Adipocyte (in vitro differentiated cells): ENCODE data around the gene CHM.
A peak's percentile ranks its signal among the peaks of the same experiment; 100 is the strongest.
"Not testable (repeated sequence)": the region's sequence is repeated elsewhere in the genome, so short reads cannot be mapped to it uniquely, and the experiment has no call there.

Experiments used
- DNase-seq: peaks from one replicate; pipeline ENCODE4 v3.0.0-alpha.2; 2015; ENCODE audit warnings: low read depth
- H3K27me3 ChIP-seq: replicated peaks from 2 replicates; pipeline ENCODE4 v1.7.0; 2013; ENCODE audit warnings: mild to moderate bottlenecking, low read length, moderate library complexity; ENCODE audit not compliant: control insufficient read depth, insufficient read depth
- H3K36me3 ChIP-seq: 2 replicates; pipeline ENCODE4 v1.7.0; 2013; ENCODE audit warnings: low read length, mild to moderate bottlenecking, moderate library complexity; ENCODE audit not compliant: control insufficient read depth, insufficient read depth, severe bottlenecking
- H3K4me1 ChIP-seq: 2 replicates; pipeline ENCODE4 v1.7.0; 2013; ENCODE audit warnings: mild to moderate bottlenecking, low read length, moderate library complexity; ENCODE audit not compliant: control insufficient read depth, insufficient read depth
- H3K4me3 ChIP-seq: 2 replicates; pipeline ENCODE4 v1.7.0; 2013; ENCODE audit warnings: mild to moderate bottlenecking, low read length, moderate library complexity
- H3K9ac ChIP-seq: 2 replicates; pipeline ENCODE4 v1.7.0; 2013; ENCODE audit warnings: mild to moderate bottlenecking, low read length, moderate library complexity
- H3K9me3 ChIP-seq: 2 replicates; pipeline ENCODE4 v1.7.0; 2013; ENCODE audit warnings: mild to moderate bottlenecking, low read length, moderate library complexity; ENCODE audit not compliant: control insufficient read depth

The CHM gene

GRCh38 chrX:85944751-85945150 lies 102.6 kb downstream of the CHM start:
- DNase-seq, H3K27me3 ChIP-seq, H3K9ac ChIP-seq, H3K4me1 ChIP-seq, H3K4me3 ChIP-seq: not testable (repeated sequence)
- Histone ChIP-seq H3K36me3 (peaks cover 22% of the 10 kb centered on the region), H3K9me3 (peaks cover 24% of the 10 kb centered on the region)

DNA sequence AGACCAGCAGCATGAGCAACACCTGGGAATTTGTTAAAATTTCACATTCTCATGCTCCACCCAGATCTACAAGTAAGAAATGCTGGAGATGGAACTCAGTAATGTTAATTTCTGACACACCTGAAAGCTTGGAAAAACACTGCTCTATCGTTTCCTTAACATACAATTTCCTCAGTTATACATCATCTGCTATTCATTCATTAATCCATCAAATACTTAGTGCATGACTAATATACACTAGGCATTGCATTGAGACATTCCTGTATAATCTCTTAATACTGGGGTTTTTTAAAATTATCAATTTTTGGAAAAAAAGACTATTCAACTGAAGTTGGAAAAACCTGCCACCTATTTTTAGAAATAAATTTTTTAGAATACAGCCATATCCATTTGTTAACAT lies 106.1 kb downstream of the CHM start:
- peaks cover 7% of the 10 kb centered on the region for H3K36me3 ChIP-seq
- no peaks in the 10 kb centered on the region for H3K27me3 ChIP-seq
- H3K9me3 ChIP-seq = peaks cover 18% of the 10 kb centered on the region
- no peaks in the 10 kb centered on the region for H3K4me1 ChIP-seq
- no peak overlapping the region for H3K4me3 ChIP-seq
- no peak for DNase-seq
- no peak overlapping the region for H3K9ac ChIP-seq

DNA sequence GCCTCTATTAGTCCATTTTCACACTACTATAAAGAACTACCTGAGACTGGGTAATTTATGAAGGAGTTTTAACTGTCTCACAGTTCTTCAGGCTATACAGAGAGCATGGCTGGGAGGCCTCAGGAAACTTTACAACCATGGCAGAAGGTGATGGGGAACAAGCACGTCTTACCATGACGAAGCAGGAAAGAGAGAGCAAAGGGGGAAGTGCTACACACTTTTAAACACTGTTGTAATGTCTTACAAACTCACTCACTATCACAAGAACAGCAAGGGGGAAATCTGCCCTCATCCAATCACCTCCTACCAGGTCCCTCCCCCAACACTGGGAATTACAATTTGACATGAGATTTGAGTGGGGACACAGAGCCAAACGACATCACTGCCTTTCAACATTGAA lies 107.4 kb downstream of the CHM start:
- not testable (repeated sequence) for H3K4me1 ChIP-seq, DNase-seq, H3K9me3 ChIP-seq, H3K36me3 ChIP-seq, H3K27me3 ChIP-seq, H3K9ac ChIP-seq, H3K4me3 ChIP-seq

GRCh38 chrX:85934399-85934798 lies 113.0 kb downstream of the CHM start:
- H3K9ac ChIP-seq, DNase-seq: not testable (repeated sequence)

GRCh38 chrX:85930099-85930498 lies 117.3 kb downstream of the CHM start:
- no peak overlapping the region for H3K4me3 ChIP-seq

More at GRCh38 chrX:85934399-85934798, 113.0 kb downstream of the CHM start:
- not testable (repeated sequence) for H3K36me3 ChIP-seq, H3K9me3 ChIP-seq, H3K4me1 ChIP-seq, H3K4me3 ChIP-seq, H3K27me3 ChIP-seq

DNA sequence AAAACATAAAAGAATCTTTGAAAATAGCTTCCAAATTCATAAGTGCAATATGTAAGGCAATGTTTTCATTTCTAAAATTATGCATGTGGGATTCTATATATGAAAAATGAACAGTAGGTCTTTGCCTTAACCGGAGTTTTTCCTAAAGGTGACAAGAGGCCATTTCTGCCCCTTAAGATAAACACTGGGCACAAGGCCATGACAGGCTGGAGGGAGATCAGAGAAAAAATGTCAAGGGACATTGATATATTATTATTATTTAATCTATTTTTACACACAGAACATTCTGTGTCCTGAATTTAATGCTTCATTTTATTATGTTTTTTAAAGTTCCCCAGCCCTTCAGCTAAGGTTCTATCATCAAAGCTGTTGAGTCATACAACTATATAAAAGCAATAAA lies 118.8 kb downstream of the CHM start:
- DNase-seq = no peak
- Histone ChIP-seq H3K9me3 (no peaks in the 10 kb centered on the region), H3K27me3 (no peaks in the 10 kb centered on the region), H3K4me3 (no peak overlapping the region), H3K9ac (no peak overlapping the region), H3K36me3 (no peaks in the 10 kb centered on the region), H3K4me1 (peaks cover 7% of the 10 kb centered on the region)

More at GRCh38 chrX:85930099-85930498, 117.3 kb downstream of the CHM start:
- no peak for DNase-seq
- Histone ChIP-seq H3K9me3 (no peaks in the 10 kb centered on the region), H3K4me1 (peaks cover 7% of the 10 kb centered on the region), H3K36me3 (no peaks in the 10 kb centered on the region), H3K27me3 (no peaks in the 10 kb centered on the region), H3K9ac (no peak overlapping the region)

DNA sequence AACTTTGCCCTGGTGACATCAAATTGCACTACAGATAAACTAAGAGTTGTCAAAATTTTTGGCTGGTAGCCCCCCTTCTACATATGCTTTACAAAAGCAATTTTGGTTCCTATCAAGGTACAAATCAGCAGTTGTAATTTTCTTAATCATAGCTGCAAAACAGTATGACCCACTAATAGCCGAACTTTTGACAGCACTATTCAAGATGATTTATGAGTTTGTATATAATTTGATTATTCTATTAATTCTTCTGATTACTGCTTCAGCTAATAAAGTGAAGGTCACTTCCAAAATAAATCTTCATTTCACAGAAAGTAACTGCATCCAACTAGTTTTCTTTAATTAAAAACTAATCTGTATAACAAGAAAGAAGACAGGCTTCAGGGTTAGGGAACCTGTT lies 119.6 kb downstream of the CHM start:
- peaks cover 8% of the 10 kb centered on the region for H3K4me1 ChIP-seq
- H3K9ac ChIP-seq = no peak overlapping the region
- no peaks in the 10 kb centered on the region for H3K36me3 ChIP-seq
- H3K4me3 ChIP-seq = no peak overlapping the region
- DNase-seq = no peak
- no peaks in the 10 kb centered on the region for H3K9me3 ChIP-seq
- H3K27me3 ChIP-seq = no peaks in the 10 kb centered on the region

GRCh38 chrX:85922821-85923220 lies 124.5 kb downstream of the CHM start:
- no peak overlapping the region for H3K9ac ChIP-seq
- H3K4me3 ChIP-seq = no peak overlapping the region
- H3K9me3 ChIP-seq = no peaks in the 10 kb centered on the region
- no peaks in the 10 kb centered on the region for H3K27me3 ChIP-seq
- H3K36me3 ChIP-seq = no peaks in the 10 kb centered on the region
- peak; percentile 32 for DNase-seq
- peaks cover 13% of the 10 kb centered on the region for H3K4me1 ChIP-seq

- H3K4me1 ChIP-seq, DNase-seq, H3K27me3 ChIP-seq, H3K36me3 ChIP-seq, H3K9ac ChIP-seq, H3K9me3 ChIP-seq, H3K4me3 ChIP-seq: not testable (repeated sequence)
Observed at GRCh38 chrX:85916656-85917280, 130.6 kb downstream of the CHM start.

DNA sequence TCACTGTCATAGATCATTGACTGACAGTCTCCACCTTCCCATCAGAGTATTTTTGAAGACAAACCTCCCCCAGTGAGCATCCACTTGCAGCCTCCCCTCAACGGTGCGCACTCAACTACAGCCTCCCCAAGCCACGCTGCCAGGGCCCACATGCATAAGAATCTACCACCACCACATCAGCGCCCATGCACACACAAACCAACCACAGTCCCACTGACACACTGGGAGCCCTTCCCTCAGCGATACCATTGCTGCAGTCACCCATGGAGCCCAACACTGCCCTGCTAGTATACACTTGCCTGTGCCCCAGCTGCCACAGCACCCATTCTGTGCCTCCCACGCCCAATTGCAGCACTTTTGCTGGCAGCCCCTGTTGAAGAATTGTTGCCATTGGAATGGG lies 132.9 kb downstream of the CHM start:
- Histone ChIP-seq H3K36me3 (no peaks in the 10 kb centered on the region), H3K4me1 (no peaks in the 10 kb centered on the region), H3K4me3 (no peak overlapping the region), H3K27me3 (no peaks in the 10 kb centered on the region), H3K9ac (no peak overlapping the region), H3K9me3 (no peaks in the 10 kb centered on the region)
- no peak for DNase-seq

DNA sequence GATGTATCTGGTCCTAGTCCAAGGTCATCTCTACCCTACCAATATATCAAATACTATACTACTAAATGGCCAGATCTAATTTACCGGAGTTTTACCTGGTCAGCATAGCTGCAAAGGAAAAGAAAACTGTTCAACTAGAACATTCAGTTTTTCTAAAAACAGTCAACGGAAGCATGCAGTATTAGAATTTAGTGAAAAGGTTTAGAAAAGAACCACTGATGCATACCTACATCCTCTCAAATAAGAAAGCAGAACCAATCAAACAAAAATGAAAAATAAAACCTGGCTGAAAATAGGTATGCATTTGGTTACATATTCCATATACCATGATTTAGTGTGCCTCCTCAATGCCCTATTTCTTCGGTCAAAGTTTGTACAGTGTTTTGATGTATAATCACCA lies 140.0 kb downstream of the CHM start:
- Histone ChIP-seq H3K27me3 (no peaks in the 10 kb centered on the region), H3K9ac (no peak overlapping the region), H3K4me3 (no peak overlapping the region), H3K36me3 (no peaks in the 10 kb centered on the region), H3K4me1 (no peaks in the 10 kb centered on the region), H3K9me3 (no peaks in the 10 kb centered on the region)
- no peak for DNase-seq

GRCh38 chrX:85906399-85906798 lies 141.0 kb downstream of the CHM start:
- H3K27me3 ChIP-seq = no peaks in the 10 kb centered on the region
- H3K9me3 ChIP-seq = no peaks in the 10 kb centered on the region
- DNase-seq = no peak
- H3K9ac ChIP-seq = no peak overlapping the region
- H3K4me1 ChIP-seq = no peaks in the 10 kb centered on the region
- H3K36me3 ChIP-seq = no peaks in the 10 kb centered on the region
- H3K4me3 ChIP-seq = no peak overlapping the region
